WTC11 (cell line): ENCODE data around the gene SPATA4.

ENCODE experiments used
- TEAD4 ChIP-seq: sonication (generic); formaldehyde crosslinking; IDR thresholded peaks from 2 replicates; pipeline ENCODE4 v1.8.0; 2022; ENCODE audit warnings: mild to moderate bottlenecking, missing genetic modification reagents
- TF ChIP-seq, protein P1 (sequence below): fragments of 200-600 bp; IDR thresholded peaks from 2 replicates; pipeline ENCODE4 v1.8.0; 2022; ENCODE audit warnings: antibody characterized with exemption

DNA sequence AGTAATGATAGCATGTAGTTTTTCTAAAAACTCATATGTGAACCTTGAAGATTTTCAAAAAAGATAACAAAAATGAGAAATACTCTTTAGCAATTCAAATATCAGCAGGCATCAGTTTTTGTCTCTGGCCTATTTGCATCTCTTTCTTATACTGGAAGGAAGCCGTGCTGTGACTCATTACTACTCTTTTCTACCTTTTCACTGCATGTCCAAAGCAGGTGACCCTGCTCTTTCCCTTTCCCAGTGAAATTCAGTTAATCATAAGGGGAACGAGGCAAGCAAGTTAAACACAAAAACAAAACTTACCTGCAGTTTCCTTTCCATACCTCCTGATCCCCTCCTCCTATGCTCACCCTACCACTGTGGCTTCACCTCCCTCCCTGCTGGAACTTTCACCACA, 9.3 kb downstream of the SPATA4 start:
- TF ChIP-seq, protein P1, sequence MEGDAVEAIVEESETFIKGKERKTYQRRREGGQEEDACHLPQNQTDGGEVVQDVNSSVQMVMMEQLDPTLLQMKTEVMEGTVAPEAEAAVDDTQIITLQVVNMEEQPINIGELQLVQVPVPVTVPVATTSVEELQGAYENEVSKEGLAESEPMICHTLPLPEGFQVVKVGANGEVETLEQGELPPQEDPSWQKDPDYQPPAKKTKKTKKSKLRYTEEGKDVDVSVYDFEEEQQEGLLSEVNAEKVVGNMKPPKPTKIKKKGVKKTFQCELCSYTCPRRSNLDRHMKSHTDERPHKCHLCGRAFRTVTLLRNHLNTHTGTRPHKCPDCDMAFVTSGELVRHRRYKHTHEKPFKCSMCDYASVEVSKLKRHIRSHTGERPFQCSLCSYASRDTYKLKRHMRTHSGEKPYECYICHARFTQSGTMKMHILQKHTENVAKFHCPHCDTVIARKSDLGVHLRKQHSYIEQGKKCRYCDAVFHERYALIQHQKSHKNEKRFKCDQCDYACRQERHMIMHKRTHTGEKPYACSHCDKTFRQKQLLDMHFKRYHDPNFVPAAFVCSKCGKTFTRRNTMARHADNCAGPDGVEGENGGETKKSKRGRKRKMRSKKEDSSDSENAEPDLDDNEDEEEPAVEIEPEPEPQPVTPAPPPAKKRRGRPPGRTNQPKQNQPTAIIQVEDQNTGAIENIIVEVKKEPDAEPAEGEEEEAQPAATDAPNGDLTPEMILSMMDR = no peak
- TF ChIP-seq TEAD4 (CRISPR knock-in tag) = no peak
